SK-N-SH (cell line): ENCODE results near the gene NPFFR1. TPM values are rescaled to one million over a fixed set of nuclear protein-coding genes. Genes with fewer than 3 reads are reported as not detected.

Experiments used
- CTCF ChIA-PET: fragments of 300-600, 350-600 bp; formaldehyde crosslinking; extraction: SDS; loops from one replicate; lab custom pipeline; 2021; lab: Yijun Ruan, JAX
- POLR2A ChIA-PET: fragments of 350-600 bp; sonication (Branson Sonifier 250); formaldehyde crosslinking; extraction: SDS; loops from one replicate; lab custom pipeline; 2020; ENCODE audit warnings: antibody characterized with exemption, inconsistent platforms; lab: Yijun Ruan, JAX
- DNase-seq: peaks from one replicate; pipeline ENCODE4 v3.0.0; 2012
- H2AFZ ChIP-seq: fragments of 200-600 bp; sonication (generic); 2 replicates; pipeline ENCODE4 v1.8.1; 2016; ENCODE audit warnings: antibody characterized with exemption, mild to moderate bottlenecking, low read depth
- H3F3A ChIP-seq: fragments of 200-600 bp; sonication (generic); replicated peaks from 2 replicates; pipeline ENCODE3; 2016; ENCODE audit warnings: antibody characterized with exemption, mild to moderate bottlenecking; ENCODE audit not compliant: insufficient read depth
- H3K27ac ChIP-seq, 2 experiments: fragments of 200-500 bp in 1 of 2; fragments of 200-600 bp in 1 of 2; sonication (Bioruptor generic) in 1 of 2; sonication (generic), shearing (Covaris generic) in 1 of 2; 2 replicates each; pipeline versions ENCODE4 v1.5.1 to v1.6.1; 2014 to 2016; ENCODE audit warnings: low read depth in 2 of 2, inconsistent platforms in 1 of 2, low read length in 1 of 2, mild to moderate bottlenecking in 1 of 2, mixed read lengths in 1 of 2
- H3K27me3 ChIP-seq: fragments of 200-600 bp; sonication (generic), shearing (Covaris generic); 2 replicates; pipeline ENCODE4 v1.6.1; 2016; ENCODE audit warnings: mixed run types; ENCODE audit not compliant: insufficient read depth
- H3K36me3 ChIP-seq, 2 experiments: fragments of 200-500 bp in 1 of 2; fragments of 200-600 bp in 1 of 2; sonication (Bioruptor generic) in 1 of 2; sonication (generic) in 1 of 2; replicated peaks in 1 of 2; 2 replicates each; pipeline versions ENCODE3 to v1.5.1; 2014 to 2016; ENCODE audit warnings: low read length in 1 of 2, mild to moderate bottlenecking in 1 of 2; ENCODE audit not compliant: insufficient read depth in 2 of 2, control insufficient read depth in 1 of 2
- H3K4me1 ChIP-seq, 2 experiments: fragments of 200-500 bp in 1 of 2; fragments of 200-600 bp in 1 of 2; sonication (Bioruptor generic) in 1 of 2; sonication (generic), shearing (Covaris generic) in 1 of 2; 2 replicates each; pipeline versions ENCODE4 v1.5.1 to v1.6.1; 2014 to 2016; ENCODE audit warnings: low read depth in 1 of 2, low read length in 1 of 2, mixed run types in 1 of 2; ENCODE audit not compliant: insufficient read depth in 2 of 2, control insufficient read depth in 1 of 2
- H3K4me2 ChIP-seq: fragments of 200-600 bp; sonication (generic), shearing (Covaris generic); 2 replicates; pipeline ENCODE4 v1.6.1; 2017; ENCODE audit warnings: mixed run types
- H3K4me3 ChIP-seq, 2 experiments: fragments of 200-500 bp in 1 of 2; fragments of 200-600 bp in 1 of 2; sonication (Bioruptor generic) in 1 of 2; sonication (generic), shearing (Covaris generic) in 1 of 2; 2 replicates each; pipeline versions ENCODE4 v1.5.1 to v1.8.1; 2014 to 2016; ENCODE audit warnings: low read depth in 2 of 2, inconsistent platforms in 1 of 2, low read length in 1 of 2, mild to moderate bottlenecking in 1 of 2, mixed read lengths in 1 of 2, moderate library complexity in 1 of 2
- H3K79me2 ChIP-seq: fragments of 200-600 bp; sonication (generic); 2 replicates; pipeline ENCODE4 v1.8.1; 2017; ENCODE audit warnings: mild to moderate bottlenecking; ENCODE audit not compliant: insufficient read depth
- H3K9ac ChIP-seq: fragments of 200-600 bp; sonication (generic); 2 replicates; pipeline ENCODE4 v1.6.1; 2017; ENCODE audit warnings: mixed run types
- H3K9me2 ChIP-seq: fragments of 200-600 bp; sonication (generic); 2 replicates; pipeline ENCODE4 v1.6.1; 2017; ENCODE audit warnings: mixed run types
- H3K9me3 ChIP-seq: fragments of 200-600 bp; sonication (generic); 2 replicates; pipeline ENCODE4 v1.6.1; 2017; ENCODE audit warnings: mixed run types, mild to moderate bottlenecking, moderate library complexity
- H4K20me1 ChIP-seq: fragments of 200-600 bp; sonication (generic); 2 replicates; pipeline ENCODE4 v1.6.1; 2017; ENCODE audit warnings: mild to moderate bottlenecking, mixed run types; ENCODE audit not compliant: insufficient read depth
- CTCF ChIP-seq: fragments of 200-600 bp; sonication (generic); IDR thresholded peaks from 2 replicates; pipeline ENCODE4 v1.6.1; 2017; ENCODE audit warnings: antibody characterized with exemption, mild to moderate bottlenecking, moderate library complexity
- ELF1 ChIP-seq: IDR thresholded peaks from 2 replicates; pipeline ENCODE4 v1.4.0; 2012
- EP300 ChIP-seq, 2 experiments: IDR thresholded peaks; 2 replicates each; pipeline versions ENCODE4 v1.4.0 to v1.6.1; 2012; ENCODE audit warnings: borderline replicate concordance in 1 of 2, low read depth in 1 of 2, low read length in 1 of 2
- FOSL2 ChIP-seq: IDR thresholded peaks from 2 replicates; pipeline ENCODE4 v1.4.0; 2012; ENCODE audit warnings: low read depth, mild to moderate bottlenecking, moderate library complexity, borderline replicate concordance
- JUND ChIP-seq: IDR thresholded peaks from 2 replicates; pipeline ENCODE4 v1.4.0; 2012
- MAX ChIP-seq: IDR thresholded peaks from 2 replicates; pipeline ENCODE4 v1.4.0; 2012; ENCODE audit warnings: low read depth
- MEF2A ChIP-seq: IDR thresholded peaks from 2 replicates; pipeline ENCODE4 v1.4.0; 2012; ENCODE audit warnings: low read depth, borderline replicate concordance
- MXI1 ChIP-seq: IDR thresholded peaks from 2 replicates; pipeline ENCODE4 v1.6.1; 2012; ENCODE audit warnings: mild to moderate bottlenecking, low read depth, low read length, improper control_type of control experiment
- NRF1 ChIP-seq: IDR thresholded peaks from 2 replicates; pipeline ENCODE4 v1.6.1; 2012; ENCODE audit warnings: low read depth, mild to moderate bottlenecking, low read length
- PBX3 ChIP-seq: IDR thresholded peaks from 2 replicates; pipeline ENCODE4; 2012
- POLR2AphosphoS5 ChIP-seq: IDR thresholded peaks from 2 replicates; pipeline ENCODE4 v1.6.1; 2012; ENCODE audit warnings: low read depth, low read length
- RCOR1 ChIP-seq: fragments of 150-350 bp; IDR thresholded peaks from 2 replicates; pipeline ENCODE4 v1.6.1; 2017; ENCODE audit warnings: antibody characterized with exemption, low read length
- REST ChIP-seq: IDR thresholded peaks from 2 replicates; pipeline ENCODE4 v1.6.1; 2012; ENCODE audit warnings: mild to moderate bottlenecking, low read depth, low read length, moderate library complexity
- RFX5 ChIP-seq: IDR thresholded peaks from 2 replicates; pipeline ENCODE4 v1.6.1; 2012; ENCODE audit warnings: mild to moderate bottlenecking, improper control_type of control experiment, low read length
- RXRA ChIP-seq: IDR thresholded peaks from 2 replicates; pipeline ENCODE4 v1.4.0; 2012; ENCODE audit warnings: low read depth, mild to moderate bottlenecking, borderline replicate concordance
- SIN3A ChIP-seq: IDR thresholded peaks from 2 replicates; pipeline ENCODE4 v1.6.1; 2012; ENCODE audit warnings: low read depth, mild to moderate bottlenecking, low read length, moderate library complexity, borderline replicate concordance
- SMC3 ChIP-seq: IDR thresholded peaks from 2 replicates; pipeline ENCODE4 v1.6.1; 2012; ENCODE audit warnings: low read depth, low read length, improper control_type of control experiment
- USF2 ChIP-seq: fragments of 150-350 bp; IDR thresholded peaks from 2 replicates; pipeline ENCODE4 v1.6.1; 2017; ENCODE audit warnings: antibody characterized with exemption, low read length, low read depth, borderline replicate concordance
- YY1 ChIP-seq: IDR thresholded peaks from 2 replicates; pipeline ENCODE4 v1.4.0; 2012; ENCODE audit warnings: low read depth, mild to moderate bottlenecking
- ZBTB33 ChIP-seq: IDR thresholded peaks from 2 replicates; pipeline ENCODE4 v1.4.0; 2012; ENCODE audit warnings: low read depth, borderline replicate concordance
- WGBS: methylation state at CpG from one replicate; pipeline ENCODE4 v1.1.6; 2017; ENCODE audit warnings: low lambda C conversion rate; 5-methylcytosine and 5-hydroxymethylcytosine counted together
- polyA plus RNA-seq, 3 experiments: library from polyadenylated mRNA; depleted of rRNA; stranded (reverse); fragments of >200 nt; gene quantifications; 2 replicates each; pipeline ENCODE4 v1.2.3, GENCODE V29; 2012

NPFFR1 gene
- polyA plus RNA-seq, 1 of the 3 experiments (the other 2 are of a cell fraction), result not detected

GRCh38 chr10:70317943-70318318, 34.1 kb upstream of the NPFFR1 start:
- no peak for DNase-seq
- Histone ChIP-seq H3K27ac (no peak overlapping the region), H3F3A (no peaks in the 10 kb centered on the region), H3K79me2 (no peaks in the 10 kb centered on the region), H3K4me2 (no peak overlapping the region), H3K4me3 (no peak overlapping the region), H2AFZ (no peak overlapping the region), H3K9ac (no peak overlapping the region), H3K36me3 (no peaks in the 10 kb centered on the region), H3K9me3 (no peaks in the 10 kb centered on the region), H3K27me3 (no peaks in the 10 kb centered on the region), H3K9me2 (no peaks in the 10 kb centered on the region), H4K20me1 (no peaks in the 10 kb centered on the region), H3K4me1 (peaks cover 4% of the 10 kb centered on the region in 2 experiments; a peak in 1 of 4 replicates)
- POLR2A ChIA-PET, result no interaction called here
- CTCF ChIA-PET, result interaction anchor here (1.0 to 1.8 kb wide), 3 partner anchors 26 to 64 kb away, joined by 3 to 5 read pairs (median 4); no protein-coding TSS in a partner anchor
- no peak for TF ChIP-seq MAX
- TF ChIP-seq NRF1, result no peak
- TF ChIP-seq EP300 (IDR thresholded peaks at IDR 0.05; ENCODE audit: borderline replicate concordance in 1 of 2, low read depth in 1 of 2, low read length in 1 of 2), result no peak
- no peak for TF ChIP-seq REST
- no peak for TF ChIP-seq MEF2A
- TF ChIP-seq RCOR1, result no peak
- TF ChIP-seq POLR2AphosphoS5, result no peak
- no peak for TF ChIP-seq RXRA
- no peak for TF ChIP-seq CTCF
- TF ChIP-seq SMC3, result no peak
- TF ChIP-seq FOSL2, result no peak
- TF ChIP-seq ELF1, result no peak
- TF ChIP-seq RFX5, result no peak
- TF ChIP-seq PBX3, result no peak
- no peak for TF ChIP-seq USF2
- TF ChIP-seq JUND, result no peak
- no peak for TF ChIP-seq MXI1
- TF ChIP-seq SIN3A, result no peak
- TF ChIP-seq ZBTB33, result no peak
- TF ChIP-seq YY1, result no peak
- WGBS, result 88% methylated on average over 4 of the region's 5 CpGs
